BE2C (cell line): ENCODE results near the gene UBFD1.
"Not testable (repeated sequence)": the region's sequence is repeated elsewhere in the genome, so short reads cannot be mapped to it uniquely, and the experiment has no call there.

Experiments
- DNase-seq: peaks from one replicate; pipeline ENCODE4 v3.0.0-alpha.2; 2020
- H3K27me3 ChIP-seq: fragments of 250-450 bp; sonication (Bioruptor Pico); 2 replicates; pipeline ENCODE4 v1.5.1; 2020; ENCODE audit warnings: mild to moderate bottlenecking
- H3K36me3 ChIP-seq: fragments of 250-450 bp; sonication (Bioruptor Pico); 2 replicates; pipeline ENCODE4 v1.5.1; 2020; ENCODE audit warnings: mild to moderate bottlenecking
- H3K4me1 ChIP-seq: fragments of 250-450 bp; sonication (Bioruptor Pico); 2 replicates; pipeline ENCODE4 v1.5.1; 2020
- H3K4me3 ChIP-seq: 2 replicates; pipeline ENCODE4 v1.5.1; 2011; ENCODE audit warnings: low read depth, low read length
- H3K9me3 ChIP-seq: fragments of 250-450 bp; sonication (Bioruptor Pico); 2 replicates; pipeline ENCODE4 v1.5.1; 2020
- TF ChIP-seq, protein P1 (sequence below): IDR thresholded peaks from 2 replicates; pipeline ENCODE4 v1.5.1; 2012; ENCODE audit warnings: mild to moderate bottlenecking, low read depth, low read length

Gene UBFD1

DNA sequence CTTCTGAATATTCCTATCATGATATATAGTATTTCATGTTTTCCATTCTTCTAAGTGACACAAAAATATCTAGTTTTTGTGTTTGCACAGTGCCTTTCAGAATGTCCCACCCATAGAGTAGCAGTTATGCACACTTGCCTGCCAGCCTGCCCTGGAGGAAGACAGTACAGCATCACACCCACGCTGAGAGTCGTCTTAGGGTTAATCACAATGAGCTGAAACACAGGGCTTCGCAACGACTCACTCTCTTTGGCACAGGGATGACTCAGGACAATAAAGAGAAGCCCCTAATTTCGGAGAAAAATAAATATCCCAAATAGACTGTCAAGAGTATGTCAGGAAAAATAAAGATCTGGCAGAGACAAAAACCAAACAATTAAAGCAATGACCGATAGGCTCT, 50.2 kb downstream of the UBFD1 start:
- no peak for DNase-seq
- TF ChIP-seq, protein P1, sequence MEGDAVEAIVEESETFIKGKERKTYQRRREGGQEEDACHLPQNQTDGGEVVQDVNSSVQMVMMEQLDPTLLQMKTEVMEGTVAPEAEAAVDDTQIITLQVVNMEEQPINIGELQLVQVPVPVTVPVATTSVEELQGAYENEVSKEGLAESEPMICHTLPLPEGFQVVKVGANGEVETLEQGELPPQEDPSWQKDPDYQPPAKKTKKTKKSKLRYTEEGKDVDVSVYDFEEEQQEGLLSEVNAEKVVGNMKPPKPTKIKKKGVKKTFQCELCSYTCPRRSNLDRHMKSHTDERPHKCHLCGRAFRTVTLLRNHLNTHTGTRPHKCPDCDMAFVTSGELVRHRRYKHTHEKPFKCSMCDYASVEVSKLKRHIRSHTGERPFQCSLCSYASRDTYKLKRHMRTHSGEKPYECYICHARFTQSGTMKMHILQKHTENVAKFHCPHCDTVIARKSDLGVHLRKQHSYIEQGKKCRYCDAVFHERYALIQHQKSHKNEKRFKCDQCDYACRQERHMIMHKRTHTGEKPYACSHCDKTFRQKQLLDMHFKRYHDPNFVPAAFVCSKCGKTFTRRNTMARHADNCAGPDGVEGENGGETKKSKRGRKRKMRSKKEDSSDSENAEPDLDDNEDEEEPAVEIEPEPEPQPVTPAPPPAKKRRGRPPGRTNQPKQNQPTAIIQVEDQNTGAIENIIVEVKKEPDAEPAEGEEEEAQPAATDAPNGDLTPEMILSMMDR = no peak
- no peak overlapping the region for H3K4me3 ChIP-seq
- no peaks in the 10 kb centered on the region for H3K9me3 ChIP-seq
- peaks cover 12% of the 10 kb centered on the region for H3K36me3 ChIP-seq
- H3K27me3 ChIP-seq = no peaks in the 10 kb centered on the region
- H3K4me1 ChIP-seq = no peaks in the 10 kb centered on the region

DNA sequence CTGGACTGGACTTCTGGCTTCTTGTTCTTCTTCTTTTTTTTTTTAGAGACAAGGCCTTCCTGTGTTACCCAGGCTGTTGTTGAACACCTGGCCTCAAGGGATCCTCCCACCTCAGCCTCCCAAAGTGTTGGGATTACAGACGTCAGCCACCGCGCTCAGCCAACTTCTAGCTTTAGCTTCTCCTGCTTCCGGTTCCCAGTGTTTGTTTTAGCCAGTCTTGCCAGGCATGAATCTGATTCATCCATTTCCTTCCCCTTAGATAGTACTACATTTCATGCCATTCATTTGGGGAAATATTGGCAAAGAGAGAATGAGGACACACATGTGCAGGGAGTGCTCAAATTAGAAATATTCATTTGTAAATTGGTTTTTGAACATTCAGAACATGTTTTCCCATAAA, 50.7 kb downstream of the UBFD1 start:
- no peaks in the 10 kb centered on the region for H3K9me3 ChIP-seq
- H3K27me3 ChIP-seq = no peaks in the 10 kb centered on the region
- H3K4me1 ChIP-seq = no peaks in the 10 kb centered on the region
- DNase-seq = no peak
- H3K4me3 ChIP-seq = no peak overlapping the region
- TF ChIP-seq, protein P1 = no peak
- peaks cover 12% of the 10 kb centered on the region for H3K36me3 ChIP-seq

DNA sequence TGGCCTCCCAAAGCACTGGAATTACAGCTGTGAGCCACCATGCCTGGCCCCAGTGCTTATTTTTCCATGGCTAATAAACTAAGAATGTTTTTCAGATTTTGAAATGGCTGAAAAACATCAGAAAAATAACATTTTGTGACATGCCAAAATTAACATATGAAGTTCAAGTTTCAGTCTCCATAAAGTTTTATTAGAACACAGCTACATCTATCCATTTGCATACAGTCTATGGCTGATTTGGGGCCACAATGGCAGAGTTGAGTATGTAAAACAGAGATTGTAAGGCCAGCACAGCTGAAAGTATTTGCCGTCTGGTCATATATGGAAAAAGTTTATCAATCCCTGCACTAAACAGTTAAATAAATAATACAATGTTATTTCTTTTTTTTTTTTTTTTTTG, 52.4 kb downstream of the UBFD1 start:
- no peak for DNase-seq
- TF ChIP-seq, protein P1 = no peak
- Histone ChIP-seq H3K4me1 (no peaks in the 10 kb centered on the region), H3K27me3 (no peaks in the 10 kb centered on the region), H3K9me3 (no peaks in the 10 kb centered on the region), H3K4me3 (no peak overlapping the region), H3K36me3 (peaks cover 12% of the 10 kb centered on the region)

DNA sequence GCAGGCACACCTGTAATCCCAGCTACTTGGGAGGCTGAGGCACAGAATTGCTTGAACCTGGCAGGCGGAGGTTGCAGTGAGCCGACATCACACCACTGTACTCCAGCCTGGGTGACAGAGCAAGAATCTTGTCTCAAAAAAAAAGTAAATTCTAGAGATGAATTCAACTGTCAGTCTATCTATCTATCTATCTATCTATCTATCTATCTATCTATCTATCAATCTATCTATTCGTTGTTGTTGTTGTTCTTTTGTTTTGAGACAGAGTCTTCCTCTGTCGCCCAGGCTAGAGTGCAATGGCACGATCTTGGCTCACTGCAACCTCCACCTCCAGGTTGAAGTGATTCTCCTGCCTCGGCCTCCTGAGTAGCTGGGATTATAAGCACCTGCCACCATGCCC, 53.4 kb downstream of the UBFD1 start:
- not testable (repeated sequence) for H3K36me3 ChIP-seq

DNA sequence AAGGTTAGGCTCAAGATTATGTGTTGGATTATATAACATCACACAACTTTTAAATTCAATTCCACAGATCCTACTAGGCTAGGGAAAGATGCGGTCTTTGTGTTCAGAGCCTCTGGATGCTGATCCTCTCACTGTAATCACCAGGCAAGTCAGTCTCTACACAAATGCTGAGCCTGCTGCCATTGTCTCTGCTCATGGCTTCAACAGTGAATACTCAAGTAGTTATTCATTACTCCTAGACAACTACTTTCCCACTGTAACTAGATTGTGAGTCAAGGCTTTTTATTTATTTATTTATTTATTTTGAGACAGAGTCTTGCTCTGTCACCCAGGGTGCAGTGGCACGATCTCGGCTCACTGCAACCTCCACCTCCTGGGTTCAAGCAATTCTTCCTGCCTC, 54.4 kb downstream of the UBFD1 start:
- Histone ChIP-seq H3K4me1 (no peaks in the 10 kb centered on the region), H3K36me3 (peaks cover 4% of the 10 kb centered on the region)
- TF ChIP-seq, protein P1 = no peak

More for the DNA sequence above, 53.4 kb downstream of the UBFD1 start:
- H3K27me3 ChIP-seq, DNase-seq, H3K9me3 ChIP-seq, H3K4me1 ChIP-seq, H3K4me3 ChIP-seq: not testable (repeated sequence)

DNA sequence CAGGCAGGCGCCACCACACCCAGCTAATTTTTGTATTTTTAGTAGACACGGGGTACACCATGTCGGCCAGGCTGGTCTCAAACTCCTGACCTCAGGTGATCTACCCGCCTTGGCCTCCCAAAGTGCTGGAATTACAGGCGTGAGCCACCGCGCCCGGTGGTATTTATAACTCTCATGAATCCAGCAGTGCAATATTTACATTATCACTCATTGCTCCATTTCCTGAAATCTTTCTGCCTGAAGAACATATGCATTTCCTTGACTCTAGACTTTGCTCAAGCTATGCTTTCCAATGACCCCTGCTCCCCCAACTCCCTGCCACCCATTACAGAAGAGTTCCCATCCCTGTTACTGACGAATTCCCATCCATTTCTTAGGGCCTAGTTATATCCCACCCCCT, 58.3 kb downstream of the UBFD1 start:
- TF ChIP-seq, protein P1 = no peak
- no peaks in the 10 kb centered on the region for H3K9me3 ChIP-seq
- H3K4me1 ChIP-seq = no peaks in the 10 kb centered on the region
- no peak overlapping the region for H3K4me3 ChIP-seq
- H3K36me3 ChIP-seq = peaks cover 17% of the 10 kb centered on the region
- DNase-seq = no peak
- no peaks in the 10 kb centered on the region for H3K27me3 ChIP-seq

More for the DNA sequence above, 54.4 kb downstream of the UBFD1 start:
- Histone ChIP-seq H3K9me3 (no peaks in the 10 kb centered on the region), H3K27me3 (no peaks in the 10 kb centered on the region), H3K4me3 (no peak overlapping the region)
- no peak for DNase-seq
